K562 (cell line): Measurements from ENCODE around the gene HTR3C. TPM values are rescaled to one million over a fixed set of nuclear protein-coding genes. Genes with fewer than 3 reads are reported as not detected.

Experiments
- ADNP ChIP-seq: fragments of 200-800 bp; sonication (Bioruptor generic); IDR thresholded peaks from 2 replicates; pipeline ENCODE4 v1.6.1; 2016; ENCODE audit warnings: missing genetic modification characterization, missing compliant biosample characterization
- ARID3B ChIP-seq: fragments of 250-450 bp; sonication (Bioruptor Pico); IDR thresholded peaks from 2 replicates; pipeline ENCODE4 v1.4.0; 2020; ENCODE audit warnings: borderline replicate concordance
- ATF4 ChIP-seq: fragments of 450-650 bp; formaldehyde crosslinking; IDR thresholded peaks from 2 replicates; pipeline ENCODE4 v1.4.0; 2022; ENCODE audit warnings: mild to moderate bottlenecking, moderate library complexity
- DACH1 ChIP-seq: fragments of 450-650 bp; IDR thresholded peaks from 2 replicates; pipeline ENCODE4 v1.6.1; 2018; ENCODE audit not compliant: partially characterized antibody
- E2F1 ChIP-seq: sonication (generic); formaldehyde crosslinking; IDR thresholded peaks from 2 replicates; pipeline ENCODE4 v1.8.1; 2023; ENCODE audit warnings: mild to moderate bottlenecking, missing genetic modification reagents, moderate library complexity
- EP400 ChIP-seq: fragments of 450-650 bp; IDR thresholded peaks from 2 replicates; pipeline ENCODE4 v1.6.1; 2017; ENCODE audit warnings: antibody characterized with exemption, mild to moderate bottlenecking, moderate library complexity
- HDAC1 ChIP-seq, 2 experiments: fragments of 450-650 bp; IDR thresholded peaks; 2 replicates each; pipeline ENCODE4 v1.6.1; 2016 to 2017; ENCODE audit warnings: inconsistent platforms in 1 of 2, mild to moderate bottlenecking in 1 of 2, moderate library complexity in 1 of 2
- HMBOX1 ChIP-seq: sonication (generic); IDR thresholded peaks from 2 replicates; pipeline ENCODE4 v1.6.1; 2016
- HMGXB4 ChIP-seq: sonication (generic); formaldehyde crosslinking; IDR thresholded peaks from 2 replicates; pipeline ENCODE4 v1.8.1; 2023; ENCODE audit warnings: mild to moderate bottlenecking, missing genetic modification reagents
- KAT7 ChIP-seq: sonication (generic); formaldehyde crosslinking; IDR thresholded peaks from 2 replicates; pipeline ENCODE4 v1.8.0; 2022; ENCODE audit warnings: missing genetic modification reagents, mild to moderate bottlenecking, borderline replicate concordance
- KAT8 ChIP-seq: fragments of 450-650 bp; IDR thresholded peaks from 2 replicates; pipeline ENCODE4 v1.6.1; 2016; ENCODE audit warnings: low read depth, mild to moderate bottlenecking
- KDM5B ChIP-seq: fragments of 200-600 bp; sonication (generic); IDR thresholded peaks from 2 replicates; pipeline ENCODE4 v1.6.1; 2012; ENCODE audit warnings: low read depth, mild to moderate bottlenecking, moderate library complexity, low read length, control low read depth, inconsistent platforms; ENCODE audit not compliant: insufficient replicate concordance
- L3MBTL2 ChIP-seq: fragments of 450-650 bp; IDR thresholded peaks from 2 replicates; pipeline ENCODE4 v1.6.1; 2016; ENCODE audit warnings: mild to moderate bottlenecking, moderate library complexity
- MAFF ChIP-seq: IDR thresholded peaks from 2 replicates; pipeline ENCODE4 v1.6.1; 2012; ENCODE audit warnings: low read length, improper control_type of control experiment
- PHB2 ChIP-seq: fragments of 450-650 bp; IDR thresholded peaks from 2 replicates; pipeline ENCODE4 v1.6.1; 2017; ENCODE audit warnings: low read depth
- PURB ChIP-seq: sonication (generic); formaldehyde crosslinking; IDR thresholded peaks from 2 replicates; pipeline ENCODE4 v1.9.0; 2021; ENCODE audit warnings: low read depth, mild to moderate bottlenecking, missing genetic modification reagents
- STAT5A ChIP-seq: IDR thresholded peaks from 2 replicates; pipeline ENCODE4 v1.6.1; 2012; ENCODE audit warnings: low read length, inconsistent platforms, borderline replicate concordance
- ZEB2 ChIP-seq: fragments of 450-650 bp; IDR thresholded peaks from 2 replicates; pipeline ENCODE4 v1.6.1; 2016
- ZNF24 ChIP-seq: fragments of 450-650 bp; IDR thresholded peaks from 2 replicates; pipeline ENCODE4 v1.6.1; 2016
- ZNF561 ChIP-seq: fragments of 450-650 bp; formaldehyde crosslinking; conservative IDR thresholded peaks from 2 replicates; pipeline ENCODE4 v1.4.0; 2020; ENCODE audit warnings: mild to moderate bottlenecking, moderate library complexity
- ZNF589 ChIP-seq: fragments of 200-800 bp; sonication (Bioruptor generic); IDR thresholded peaks from 2 replicates; pipeline ENCODE4 v1.6.1; 2016; ENCODE audit warnings: low read depth, missing genetic modification characterization, missing compliant biosample characterization
- ZNF655 ChIP-seq: fragments of 250-450 bp; sonication (Bioruptor Pico); IDR thresholded peaks from 2 replicates; pipeline ENCODE4 v1.5.0; 2021
- ZNF766 ChIP-seq: fragments of 200-800 bp; sonication (Bioruptor generic); conservative IDR thresholded peaks from 2 replicates; pipeline ENCODE4 v1.6.1; 2016; ENCODE audit warnings: missing genetic modification characterization, missing compliant biosample characterization
- polyA plus RNA-seq, 8 experiments: library from polyadenylated mRNA; depleted of rRNA in 4 of 8; stranded (reverse) in 5 of 8; unstranded in 3 of 8; fragments of >200 nt; fragmentation: Nextera tagmentation in 2 of 8; fragmentation: Illumina TruSeq in 1 of 8; extraction: Ambion mirVana in 2 of 8; extraction: Trizol in 1 of 8; gene quantifications; 2 replicates each; pipeline versions ENCODE4 v1.2.1 to v1.2.3, GENCODE V29; 2011 to 2014; ENCODE audit warnings: inconsistent platforms in 1 of 8, missing spikeins in 1 of 8
- total RNA-seq, 7 experiments: library from RNA; depleted of rRNA in 6 of 7; stranded (reverse); fragments of >200 nt in 6 of 7; fragmentation: Illumina TruSeq in 2 of 7; extraction: Trizol in 2 of 7; gene quantifications; 2 replicates each; pipeline versions ENCODE4 v1.2.1 to v1.2.3, GENCODE V29; 2011 to 2021; ENCODE audit warnings: low replicate concordance in 1 of 7

Gene HTR3C
- total and polyA plus RNA-seq, 9 of the 15 experiments (the other 6 are each of a cell fraction or from before 2014, with no cell fraction given), result 0.04 to 0.06 TPM; not detected in 7

- no peak for TF ChIP-seq ZNF561 (CRISPR knock-in tag)
- no peak for TF ChIP-seq ZNF589 (CRISPR knock-in tag)
- no peak for TF ChIP-seq HMGXB4 (CRISPR knock-in tag)
- TF ChIP-seq KDM5B, result peak; percentile 1
- no peak for TF ChIP-seq PURB (CRISPR knock-in tag)
- TF ChIP-seq ZNF766 (CRISPR knock-in tag), result no peak
- no peak for TF ChIP-seq ZEB2
- no peak for TF ChIP-seq ADNP (tag)
- no peak for TF ChIP-seq ZNF655 (CRISPR knock-in tag)
- 0 out of 2 replicates have a peak, but pooled peaks have one; percentile 23 for TF ChIP-seq L3MBTL2
- no peak for TF ChIP-seq HMBOX1
- peak; percentile 34; the same call in 1 of the 2 replicates for TF ChIP-seq EP400
- TF ChIP-seq MAFF, result no peak
- TF ChIP-seq KAT8, result no peak
- TF ChIP-seq ATF4 (CRISPR knock-in tag), result no peak
- TF ChIP-seq KAT7, result no peak
- TF ChIP-seq DACH1, result no peak
- no peak for TF ChIP-seq PHB2
- TF ChIP-seq HDAC1 (IDR thresholded peaks at IDR 0.05), result peak in 1 of 2 experiments; percentile 12; a peak in 1 of 4 replicates
- no peak for TF ChIP-seq E2F1 (CRISPR knock-in tag)
- TF ChIP-seq ZNF24, result no peak
- TF ChIP-seq ARID3B (CRISPR knock-in tag), result no peak
- peak; percentile 46; the same call in 1 of the 2 replicates for TF ChIP-seq STAT5A
Measured at GRCh38 chr3:184016169-184016570, 36.7 kb upstream of the HTR3C start (continued).
